ENCODE results near the gene HOXB8. TPM values are rescaled to one million over a fixed set of nuclear protein-coding genes. Genes with fewer than 3 reads are reported as not detected.

HOXB8 gene
- total RNA-seq, 4 donors from 2014 or later: 0.27 to 3.9 TPM; not detected in 2

DNA sequence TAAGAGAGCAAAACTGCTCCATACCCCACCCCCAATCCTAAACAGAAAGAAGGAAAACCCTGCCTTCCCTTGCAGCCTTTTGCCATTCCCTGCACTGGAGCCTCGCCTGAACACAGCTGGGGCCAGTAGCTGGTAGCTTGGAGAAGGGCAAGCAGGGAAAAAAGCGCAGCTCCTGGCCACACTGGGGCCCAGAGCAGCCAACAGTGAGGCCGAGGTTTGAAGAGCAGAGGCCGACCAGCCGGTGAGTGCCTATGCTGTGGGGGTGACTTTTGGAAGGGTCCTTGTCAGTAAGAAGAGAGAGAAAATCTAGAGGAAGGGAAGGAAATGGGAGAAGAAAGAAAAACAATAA is 14.3 kb upstream of the HOXB8 start:
- H3K4me1 ChIP-seq: peaks cover 0 to 37% (median 23%) of the 10 kb centered on the region in 3 donors
- H3K4me3 ChIP-seq: no peak overlapping the region
- WGBS, 2 donors (ENCODE audit: low coverage in 1 of 2): 8 to 16% methylated on average over 2 to 3 of the region's 5 CpGs
- no peaks in the 10 kb centered on the region for H3K36me3 ChIP-seq
- no peak overlapping the region for H3K27ac ChIP-seq
- ATAC-seq: no peak
- TF ChIP-seq, protein P1, sequence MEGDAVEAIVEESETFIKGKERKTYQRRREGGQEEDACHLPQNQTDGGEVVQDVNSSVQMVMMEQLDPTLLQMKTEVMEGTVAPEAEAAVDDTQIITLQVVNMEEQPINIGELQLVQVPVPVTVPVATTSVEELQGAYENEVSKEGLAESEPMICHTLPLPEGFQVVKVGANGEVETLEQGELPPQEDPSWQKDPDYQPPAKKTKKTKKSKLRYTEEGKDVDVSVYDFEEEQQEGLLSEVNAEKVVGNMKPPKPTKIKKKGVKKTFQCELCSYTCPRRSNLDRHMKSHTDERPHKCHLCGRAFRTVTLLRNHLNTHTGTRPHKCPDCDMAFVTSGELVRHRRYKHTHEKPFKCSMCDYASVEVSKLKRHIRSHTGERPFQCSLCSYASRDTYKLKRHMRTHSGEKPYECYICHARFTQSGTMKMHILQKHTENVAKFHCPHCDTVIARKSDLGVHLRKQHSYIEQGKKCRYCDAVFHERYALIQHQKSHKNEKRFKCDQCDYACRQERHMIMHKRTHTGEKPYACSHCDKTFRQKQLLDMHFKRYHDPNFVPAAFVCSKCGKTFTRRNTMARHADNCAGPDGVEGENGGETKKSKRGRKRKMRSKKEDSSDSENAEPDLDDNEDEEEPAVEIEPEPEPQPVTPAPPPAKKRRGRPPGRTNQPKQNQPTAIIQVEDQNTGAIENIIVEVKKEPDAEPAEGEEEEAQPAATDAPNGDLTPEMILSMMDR (IDR thresholded peaks at IDR 0.05): no peak
- no peak for TF ChIP-seq POLR2A (IDR thresholded peaks at IDR 0.05)
- TF ChIP-seq POLR2AphosphoS5 (IDR thresholded peaks at IDR 0.05): no peak
- no peak for TF ChIP-seq EP300 (IDR thresholded peaks at IDR 0.05)
- H3K9me3 ChIP-seq: peaks cover 0 to 4% (median 0%) of the 10 kb centered on the region in 3 donors
- H3K27me3 ChIP-seq: peaks cover 100% of the 10 kb centered on the region

DNA sequence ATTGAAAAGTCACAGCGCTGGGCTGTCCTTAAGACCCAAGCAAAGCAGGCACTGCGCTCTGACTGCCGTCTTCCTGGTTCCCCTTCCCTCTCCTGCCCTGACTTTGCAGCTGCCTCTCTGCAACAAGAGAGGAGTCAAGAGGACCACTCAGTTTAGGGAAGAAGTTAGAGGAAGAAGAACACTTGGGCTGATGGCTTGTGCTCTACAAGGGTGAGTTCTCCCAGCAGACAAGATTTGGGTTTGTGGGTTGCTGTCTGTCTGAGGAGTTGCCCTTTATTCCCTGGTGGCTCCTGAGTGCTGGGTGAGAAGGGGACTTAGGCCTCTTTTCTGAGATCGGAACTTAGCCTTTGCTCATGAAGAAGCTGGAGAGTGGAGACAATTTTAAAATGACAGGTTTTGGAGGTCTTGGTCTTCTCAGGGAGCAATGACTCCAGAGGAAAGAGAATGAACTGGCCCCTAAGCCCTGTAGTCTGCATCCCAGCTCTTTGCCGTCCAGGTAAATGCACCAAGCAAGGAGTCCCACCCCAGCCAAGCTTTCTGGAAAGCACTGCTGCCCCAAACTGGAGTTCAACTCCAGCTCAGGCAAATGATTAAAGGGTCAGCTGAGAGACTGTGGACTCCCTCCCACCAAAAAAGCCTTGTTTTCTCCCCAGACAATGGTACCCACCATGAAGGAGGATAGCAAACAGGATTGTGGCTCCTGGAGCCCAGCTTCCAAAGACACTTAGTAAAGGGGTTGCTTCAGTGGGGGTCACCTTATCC is 13.7 kb upstream of the HOXB8 start:
- TF ChIP-seq EP300 (IDR thresholded peaks at IDR 0.05) (no peak), POLR2A (IDR thresholded peaks at IDR 0.05) (no peak), POLR2AphosphoS5 (IDR thresholded peaks at IDR 0.05) (no peak)
- TF ChIP-seq, protein P1 (IDR thresholded peaks at IDR 0.05): no peak
- Histone ChIP-seq H3K36me3 (no peaks in the 10 kb centered on the region), H3K9me3 (peaks cover 0 to 2% (median 0%) of the 10 kb centered on the region in 3 donors), H3K4me1 (peaks cover 0 to 32% (median 23%) of the 10 kb centered on the region in 3 donors), H3K4me3 (no peak overlapping the region), H3K27me3 (peaks cover 100% of the 10 kb centered on the region), H3K27ac (no peak overlapping the region)
- WGBS, 2 donors (ENCODE audit: low coverage in 1 of 2): 19 to 22% methylated on average over 3 to 4 of the region's 5 CpGs
- ATAC-seq: no peak

DNA sequence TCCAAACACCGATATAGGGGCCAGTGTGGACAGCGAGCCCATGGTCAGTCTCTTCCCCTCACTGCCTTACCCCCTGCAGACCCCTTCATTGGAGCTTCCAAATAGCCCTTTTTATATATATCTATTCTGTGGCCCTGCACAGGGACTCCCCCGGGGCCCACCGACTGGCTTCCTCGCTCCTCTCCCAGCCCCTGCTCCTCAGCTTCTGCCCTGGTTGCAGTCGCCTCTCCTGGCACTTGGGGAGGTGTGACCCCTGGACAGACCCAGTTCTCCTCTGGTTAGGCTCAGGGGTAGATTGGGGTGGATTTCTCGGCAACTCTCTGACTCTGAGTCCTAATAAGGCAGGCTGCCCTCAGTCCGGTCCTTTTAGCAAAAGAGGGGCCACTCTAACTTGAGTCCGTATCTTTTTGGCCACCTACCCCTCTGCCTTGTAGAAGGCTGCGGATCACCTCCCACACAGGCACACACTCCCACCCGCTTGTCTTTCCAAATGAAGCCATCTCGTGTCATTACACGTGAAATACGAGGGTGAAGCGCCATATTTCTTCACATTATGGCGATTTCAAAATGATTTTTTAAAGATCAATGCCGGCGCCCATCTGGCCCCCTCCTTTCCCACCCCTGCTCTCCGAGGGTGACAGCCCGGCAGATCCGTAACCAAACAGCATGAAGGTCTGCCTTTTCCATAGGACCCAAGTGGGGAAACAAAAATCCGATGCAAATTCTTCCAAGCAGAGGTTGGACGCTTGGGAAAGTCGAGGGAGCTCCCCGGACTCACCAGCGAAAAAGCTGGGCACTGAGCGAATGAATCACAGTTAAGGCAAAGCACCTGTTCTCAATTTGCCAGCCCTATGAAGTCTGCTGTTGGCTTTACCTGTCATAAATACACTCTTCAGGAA is 12.8 kb upstream of the HOXB8 start:
- H3K27ac ChIP-seq: no peak overlapping the region
- TF ChIP-seq EP300 (IDR thresholded peaks at IDR 0.05) (no peak), POLR2AphosphoS5 (IDR thresholded peaks at IDR 0.05) (no peak), POLR2A (IDR thresholded peaks at IDR 0.05) (no peak)
- TF ChIP-seq, protein P1 (IDR thresholded peaks at IDR 0.05): no peak
- no peaks in the 10 kb centered on the region for H3K9me3 ChIP-seq
- H3K36me3 ChIP-seq: no peaks in the 10 kb centered on the region
- no peak for ATAC-seq
- 12 to 21% methylated on average over 18 to 24 of the region's 27 CpGs for WGBS, 2 donors (ENCODE audit: low coverage in 1 of 2)
- H3K4me3 ChIP-seq: no peak overlapping the region
- H3K4me1 ChIP-seq: peaks cover 0 to 26% (median 23%) of the 10 kb centered on the region in 3 donors
- H3K27me3 ChIP-seq: peaks cover 100% of the 10 kb centered on the region

DNA sequence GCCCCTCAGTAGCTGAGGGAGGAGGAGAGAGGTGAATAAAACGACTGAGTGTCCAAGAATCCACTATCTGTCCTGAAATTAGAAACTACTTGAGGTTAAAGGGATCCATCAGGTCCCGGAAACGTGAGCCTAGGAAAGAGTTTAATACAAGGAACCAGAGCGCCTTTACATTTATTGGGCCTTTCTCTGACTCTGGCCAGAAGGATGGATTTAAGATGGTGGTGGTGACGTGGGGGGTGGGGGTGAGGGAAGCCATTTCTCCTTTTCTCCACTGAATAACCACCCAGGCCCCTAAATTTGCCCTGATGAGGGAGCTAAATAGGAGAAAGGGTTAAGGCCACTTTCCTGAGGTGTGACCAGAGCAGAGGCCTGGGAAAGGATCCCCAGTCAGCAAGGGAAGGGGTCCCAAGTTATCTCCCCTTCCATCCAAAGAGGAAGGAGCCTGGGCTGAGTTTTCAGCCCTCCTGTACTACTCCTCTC is 12.1 kb upstream of the HOXB8 start:
- H3K4me1 ChIP-seq: peaks cover 0 to 26% (median 23%) of the 10 kb centered on the region in 3 donors
- ATAC-seq: no peak
- no peak overlapping the region for H3K4me3 ChIP-seq
- H3K9me3 ChIP-seq: no peaks in the 10 kb centered on the region
- TF ChIP-seq POLR2A (IDR thresholded peaks at IDR 0.05) (no peak), POLR2AphosphoS5 (IDR thresholded peaks at IDR 0.05) (no peak), EP300 (IDR thresholded peaks at IDR 0.05) (no peak)
- TF ChIP-seq, protein P1 (IDR thresholded peaks at IDR 0.05): no peak
- WGBS, 2 donors (ENCODE audit: low coverage in 1 of 2): 4 to 23% methylated on average over 3 of the region's 5 CpGs
- H3K27me3 ChIP-seq: peaks cover 100% of the 10 kb centered on the region
- no peaks in the 10 kb centered on the region for H3K36me3 ChIP-seq
- no peak overlapping the region for H3K27ac ChIP-seq
